ENCODE results near the gene ARMC9. TPM values are rescaled to one million over a fixed set of nuclear protein-coding genes. Genes with fewer than 3 reads are reported as not detected.

The ARMC9 gene
- total RNA-seq, 8 experiments from 2014 or later = 7.2 to 22.6 (median 18.3) TPM

- WGBS, 10 experiments = 20 to 100% (median 70%) methylated on average over 1 to 2 of the region's 2 CpGs; no CpG with 5 or more reads in 6 of the 10 experiments
- no peak overlapping the region for H3K27ac ChIP-seq
- no peak for ATAC-seq (replicated peaks in 6 of 8)
- no peak overlapping the region for H3K4me3 ChIP-seq
- in situ Hi-C loops (cut with MboI; ENCODE audit: low pct_unique_long_range_greater_than_20kb in 2 of 9, low sequenced_read_pairs in 9 of 9, unreplicated experiment in 9 of 9) = no loop called here
- H3K4me1 ChIP-seq (replicated peaks in 1 of 2) = no peaks in the 10 kb centered on the region
These were observed 127.4 kb downstream of the ARMC9 start for GRCh38 chr2:231325826-231326225.

GRCh38 chr2:231326404-231326803 is 128.0 kb downstream of the ARMC9 start:
- Histone ChIP-seq H3K27ac (no peak overlapping the region), H3K4me1 (replicated peaks in 1 of 2) (no peaks in the 10 kb centered on the region), H3K4me3 (no peak overlapping the region)
- WGBS, 10 experiments = 73 to 100% (median 98%) methylated on average over 1 to 3 of the region's 3 CpGs; no CpG with 5 or more reads in 6 of the 10 experiments
- ATAC-seq (replicated peaks in 6 of 8) = no peak
- in situ Hi-C loops (cut with MboI; ENCODE audit: low pct_unique_long_range_greater_than_20kb in 2 of 9, low sequenced_read_pairs in 9 of 9, unreplicated experiment in 9 of 9) = no loop called here

- no peak overlapping the region for H3K4me3 ChIP-seq
- no peaks in the 10 kb centered on the region for H3K4me1 ChIP-seq (replicated peaks in 1 of 2)
- no peak for ATAC-seq (replicated peaks in 6 of 8)
- in situ Hi-C loops (cut with MboI; ENCODE audit: low pct_unique_long_range_greater_than_20kb in 2 of 9, low sequenced_read_pairs in 9 of 9, unreplicated experiment in 9 of 9) = no loop called here
- H3K27ac ChIP-seq = no peak overlapping the region
- 90 to 100% (median 100%) methylated on average over 1 to 4 of the region's 8 CpGs; no CpG with 5 or more reads in 4 of the 10 experiments for WGBS, 10 experiments
These were observed 131.9 kb downstream of the ARMC9 start for GRCh38 chr2:231330311-231330710.

GRCh38 chr2:231331533-231331932 is 133.1 kb downstream of the ARMC9 start:
- 100% methylated on average over 1 to 2 of the region's 7 CpGs; no CpG with 5 or more reads in 6 of the 10 experiments for WGBS, 10 experiments
- in situ Hi-C loops (cut with MboI; ENCODE audit: low pct_unique_long_range_greater_than_20kb in 2 of 9, low sequenced_read_pairs in 9 of 9, unreplicated experiment in 9 of 9) = no loop called here
- ATAC-seq (replicated peaks in 6 of 8) = no peak

GRCh38 chr2:231332388-231332787 is 134.0 kb downstream of the ARMC9 start:
- no peaks in the 10 kb centered on the region for H3K4me1 ChIP-seq (replicated peaks in 1 of 2)
- no peak for ATAC-seq (replicated peaks in 6 of 8)
- no peak overlapping the region for H3K4me3 ChIP-seq
- WGBS, 10 experiments = 80 to 100% (median 96%) methylated on average over 1 to 4 of the region's 6 CpGs; no CpG with 5 or more reads in 5 of the 10 experiments
- in situ Hi-C loops (cut with MboI; ENCODE audit: low pct_unique_long_range_greater_than_20kb in 2 of 9, low sequenced_read_pairs in 9 of 9, unreplicated experiment in 9 of 9) = no loop called here
- H3K27ac ChIP-seq = no peak overlapping the region

More at GRCh38 chr2:231331533-231331932, 133.1 kb downstream of the ARMC9 start:
- no peak overlapping the region for H3K27ac ChIP-seq
- no peak overlapping the region for H3K4me3 ChIP-seq
- H3K4me1 ChIP-seq (replicated peaks in 1 of 2) = no peaks in the 10 kb centered on the region

- Histone ChIP-seq H3K27ac (no peak overlapping the region), H3K4me1 (replicated peaks in 1 of 2) (no peaks in the 10 kb centered on the region), H3K4me3 (no peak overlapping the region)
- no peak for ATAC-seq (replicated peaks in 6 of 8)
- 62 to 100% (median 90%) methylated on average over 2 to 7 of the region's 9 CpGs; no CpG with 5 or more reads in 6 of the 10 experiments for WGBS, 10 experiments
- in situ Hi-C loops (cut with MboI; ENCODE audit: low pct_unique_long_range_greater_than_20kb in 2 of 9, low sequenced_read_pairs in 9 of 9, unreplicated experiment in 9 of 9) = no loop called here
These were observed 134.6 kb downstream of the ARMC9 start for GRCh38 chr2:231332872-231333500.

GRCh38 chr2:231334179-231334930 is 135.9 kb downstream of the ARMC9 start:
- WGBS, 10 experiments = 67 to 100% (median 92%) methylated on average over 2 to 10 of the region's 14 CpGs; no CpG with 5 or more reads in 1 of the 10 experiments
- Histone ChIP-seq H3K27ac (no peak overlapping the region), H3K4me3 (no peak overlapping the region), H3K4me1 (replicated peaks in 1 of 2) (no peaks in the 10 kb centered on the region)
- peak in 3 of 8 experiments; percentile 35 to 57 (median 50) for ATAC-seq (replicated peaks in 6 of 8)
- in situ Hi-C loops (cut with MboI; ENCODE audit: low pct_unique_long_range_greater_than_20kb in 2 of 9, low sequenced_read_pairs in 9 of 9, unreplicated experiment in 9 of 9) = no loop called here

GRCh38 chr2:231334981-231335380 is 136.6 kb downstream of the ARMC9 start:
- no peak for ATAC-seq (replicated peaks in 6 of 8)
- in situ Hi-C loops (cut with MboI; ENCODE audit: low pct_unique_long_range_greater_than_20kb in 2 of 9, low sequenced_read_pairs in 9 of 9, unreplicated experiment in 9 of 9) = no loop called here
- Histone ChIP-seq H3K4me3 (no peak overlapping the region), H3K4me1 (replicated peaks in 1 of 2) (no peaks in the 10 kb centered on the region), H3K27ac (no peak overlapping the region)
- WGBS, 10 experiments = 60 to 100% (median 89%) methylated on average over 1 to 4 of the region's 5 CpGs; no CpG with 5 or more reads in 3 of the 10 experiments

- Histone ChIP-seq H3K4me3 (no peak overlapping the region), H3K27ac (no peak overlapping the region), H3K4me1 (replicated peaks in 1 of 2) (no peaks in the 10 kb centered on the region)
- in situ Hi-C loops (cut with MboI; ENCODE audit: low pct_unique_long_range_greater_than_20kb in 2 of 9, low sequenced_read_pairs in 9 of 9, unreplicated experiment in 9 of 9) = no loop called here
- ATAC-seq (replicated peaks in 6 of 8) = no peak
- WGBS, 10 experiments = 72 to 100% (median 100%) methylated on average over 1 to 11 of the region's 13 CpGs; no CpG with 5 or more reads in 1 of the 10 experiments
These were observed 137.2 kb downstream of the ARMC9 start for GRCh38 chr2:231335591-231335990.

GRCh38 chr2:231336236-231336635 is 137.8 kb downstream of the ARMC9 start:
- Histone ChIP-seq H3K4me1 (replicated peaks in 1 of 2) (no peaks in the 10 kb centered on the region), H3K4me3 (no peak overlapping the region), H3K27ac (no peak overlapping the region)
- no peak for ATAC-seq (replicated peaks in 6 of 8)
- in situ Hi-C loops (cut with MboI; ENCODE audit: low pct_unique_long_range_greater_than_20kb in 2 of 9, low sequenced_read_pairs in 9 of 9, unreplicated experiment in 9 of 9) = no loop called here
- WGBS, 10 experiments = 82 to 100% (median 92%) methylated on average over 1 to 11 of the region's 11 CpGs; no CpG with 5 or more reads in 1 of the 10 experiments

GRCh38 chr2:231336700-231337099 is 138.3 kb downstream of the ARMC9 start:
- in situ Hi-C loops (cut with MboI; ENCODE audit: low pct_unique_long_range_greater_than_20kb in 2 of 9, low sequenced_read_pairs in 9 of 9, unreplicated experiment in 9 of 9) = no loop called here
- H3K4me3 ChIP-seq = no peak overlapping the region
- peaks cover 0 to under 1% of the 10 kb centered on the region in 2 donors for H3K4me1 ChIP-seq (replicated peaks in 1 of 2)
- WGBS, 10 experiments = 83 to 100% (median 88%) methylated on average over 1 to 4 of the region's 5 CpGs; no CpG with 5 or more reads in 6 of the 10 experiments
- H3K27ac ChIP-seq = no peak overlapping the region
- no peak for ATAC-seq (replicated peaks in 6 of 8)

GRCh38 chr2:231337807-231338759 is 139.7 kb downstream of the ARMC9 start:
- H3K27ac ChIP-seq = no peak overlapping the region
- no peak overlapping the region for H3K4me3 ChIP-seq
- WGBS, 10 experiments = 84 to 100% (median 92%) methylated on average over 2 to 16 of the region's 18 CpGs
- in situ Hi-C loops (cut with MboI; ENCODE audit: low pct_unique_long_range_greater_than_20kb in 2 of 9, low sequenced_read_pairs in 9 of 9, unreplicated experiment in 9 of 9) = no loop called here
- ATAC-seq (replicated peaks in 6 of 8) = no peak
- peaks cover 0 to 7% of the 10 kb centered on the region in 2 donors for H3K4me1 ChIP-seq (replicated peaks in 1 of 2)

Measured in motor neuron (in vitro differentiated cells).